HUES48 (cell line): ENCODE data around the gene POLE.

Experiments used
- H3K27ac ChIP-seq: one replicate; pipeline ENCODE4 v1.7.0; 2013; ENCODE audit warnings: low read depth, low read length, inconsistent platforms
- H3K27me3 ChIP-seq: 2 replicates; pipeline ENCODE4 v1.6.1; 2013; ENCODE audit warnings: mild to moderate bottlenecking, low read length; ENCODE audit not compliant: control insufficient read depth, insufficient read depth
- H3K36me3 ChIP-seq: 2 replicates; pipeline ENCODE4 v1.6.1; 2013; ENCODE audit warnings: low read length; ENCODE audit not compliant: control insufficient read depth, insufficient read depth
- H3K4me1 ChIP-seq: 2 replicates; pipeline ENCODE4 v1.6.1; 2013; ENCODE audit warnings: mild to moderate bottlenecking, low read length; ENCODE audit not compliant: control insufficient read depth, insufficient read depth
- H3K4me3 ChIP-seq: 2 replicates; pipeline ENCODE4 v1.5.1; 2013; ENCODE audit warnings: mild to moderate bottlenecking, low read depth, low read length
- H3K9ac ChIP-seq: 2 replicates; pipeline ENCODE4 v1.6.1; 2013; ENCODE audit warnings: mild to moderate bottlenecking, low read depth, low read length, moderate library complexity
- H3K9me3 ChIP-seq: 2 replicates; pipeline ENCODE4 v1.6.1; 2013; ENCODE audit warnings: low read length; ENCODE audit not compliant: control insufficient read depth, insufficient read depth

POLE gene

DNA sequence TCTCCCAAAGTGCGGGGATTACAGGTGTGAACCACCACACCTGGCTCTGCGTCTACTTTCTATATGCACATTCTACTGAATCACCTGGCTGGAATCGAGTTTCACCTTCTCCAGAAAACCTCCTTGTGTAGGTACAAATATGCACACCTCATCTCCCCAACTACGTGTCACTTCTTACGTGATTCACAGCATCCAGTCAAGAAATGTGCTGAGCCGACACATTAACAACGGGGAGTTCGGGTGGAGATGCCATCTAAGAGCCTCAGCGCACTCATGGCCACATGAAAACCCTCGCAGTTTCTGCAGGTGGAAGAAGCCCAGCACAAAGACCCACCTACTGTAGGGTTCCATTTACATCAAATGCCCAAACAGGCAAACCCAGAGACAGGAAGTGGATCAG is 39.3 kb downstream of the POLE start:
- peaks cover 93% of the 10 kb centered on the region for H3K36me3 ChIP-seq

DNA sequence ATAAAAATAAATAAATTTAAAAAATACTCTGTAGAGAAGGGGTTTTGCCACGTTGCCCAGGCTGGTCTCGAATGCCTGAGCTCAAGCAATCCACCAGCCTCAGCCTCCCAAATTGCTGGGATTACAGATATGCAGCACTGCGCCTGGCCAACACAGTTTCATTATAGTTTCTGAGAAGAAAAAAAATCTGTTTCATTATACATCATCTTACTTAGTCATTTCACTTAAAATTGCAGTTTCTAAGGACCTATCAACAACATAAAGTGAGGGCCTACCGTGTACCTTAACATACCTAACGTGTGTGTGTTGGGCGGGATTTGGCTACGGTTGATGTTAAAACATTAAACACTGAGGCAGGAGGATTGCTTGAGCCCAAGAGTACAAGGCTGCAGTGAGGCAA is 40.3 kb downstream of the POLE start:
- H3K4me1 ChIP-seq = no peaks in the 10 kb centered on the region
- no peak overlapping the region for H3K27ac ChIP-seq
- no peaks in the 10 kb centered on the region for H3K27me3 ChIP-seq
- H3K36me3 ChIP-seq = peaks cover 93% of the 10 kb centered on the region
- H3K4me3 ChIP-seq = no peak overlapping the region
- H3K9me3 ChIP-seq = no peaks in the 10 kb centered on the region
- H3K9ac ChIP-seq = no peak overlapping the region

More for the DNA sequence above, 39.3 kb downstream of the POLE start:
- H3K27ac ChIP-seq = no peak overlapping the region
- H3K4me3 ChIP-seq = no peak overlapping the region
- no peaks in the 10 kb centered on the region for H3K4me1 ChIP-seq
- no peaks in the 10 kb centered on the region for H3K27me3 ChIP-seq
- H3K9me3 ChIP-seq = no peaks in the 10 kb centered on the region
- no peak overlapping the region for H3K9ac ChIP-seq

DNA sequence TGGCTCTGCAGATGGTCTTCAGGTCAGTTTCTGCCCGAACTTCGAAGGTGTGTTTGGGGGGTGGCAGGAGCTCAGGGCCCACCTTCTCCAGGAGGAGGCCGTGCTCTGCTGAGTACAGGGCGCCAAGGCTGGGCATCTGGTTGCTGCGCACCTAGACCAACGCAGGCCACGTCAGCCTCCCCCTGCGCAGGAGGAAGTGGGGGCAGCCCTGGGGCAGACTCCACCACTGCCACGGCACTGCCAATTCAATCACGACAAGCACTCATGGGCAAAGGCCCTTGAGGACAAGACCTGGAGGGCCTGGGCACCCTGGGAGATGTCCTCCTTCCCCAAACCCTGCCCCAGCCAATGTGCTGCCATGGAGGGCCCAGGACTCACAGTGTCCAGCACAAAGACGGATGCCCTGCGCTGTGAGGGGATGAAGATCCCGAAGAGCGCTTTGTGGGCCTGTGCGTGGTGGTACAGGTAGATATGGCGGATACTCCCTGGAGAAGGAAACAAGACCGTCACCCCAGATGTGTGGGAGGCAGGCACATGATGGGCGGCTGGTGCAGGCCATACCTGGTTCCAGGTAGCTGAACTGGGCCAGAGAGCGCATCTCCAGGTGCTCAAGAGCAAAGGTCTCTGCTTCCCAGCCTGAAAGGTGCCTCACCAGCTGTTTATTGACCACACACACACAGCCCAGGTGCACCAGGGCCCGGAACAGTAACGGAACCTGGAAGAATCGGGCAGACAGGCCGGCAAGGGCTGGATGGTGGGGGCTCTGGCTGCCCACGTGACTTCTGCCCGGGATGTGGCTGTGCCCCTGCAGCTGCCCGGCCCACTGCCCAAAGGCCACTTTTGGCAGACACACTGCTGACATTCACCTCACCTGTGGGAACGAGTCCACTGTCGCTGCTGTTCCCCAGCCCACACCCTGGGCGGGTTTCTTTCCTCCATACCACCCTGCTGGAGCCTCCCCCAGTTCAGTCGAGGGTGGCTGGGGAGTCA is 44.0 kb downstream of the POLE start:
- no peaks in the 10 kb centered on the region for H3K4me1 ChIP-seq
- H3K27me3 ChIP-seq = no peaks in the 10 kb centered on the region
- H3K36me3 ChIP-seq = peaks cover 88% of the 10 kb centered on the region
- H3K4me3 ChIP-seq = no peak overlapping the region
- no peak overlapping the region for H3K27ac ChIP-seq
- no peaks in the 10 kb centered on the region for H3K9me3 ChIP-seq
- H3K9ac ChIP-seq = no peak overlapping the region

DNA sequence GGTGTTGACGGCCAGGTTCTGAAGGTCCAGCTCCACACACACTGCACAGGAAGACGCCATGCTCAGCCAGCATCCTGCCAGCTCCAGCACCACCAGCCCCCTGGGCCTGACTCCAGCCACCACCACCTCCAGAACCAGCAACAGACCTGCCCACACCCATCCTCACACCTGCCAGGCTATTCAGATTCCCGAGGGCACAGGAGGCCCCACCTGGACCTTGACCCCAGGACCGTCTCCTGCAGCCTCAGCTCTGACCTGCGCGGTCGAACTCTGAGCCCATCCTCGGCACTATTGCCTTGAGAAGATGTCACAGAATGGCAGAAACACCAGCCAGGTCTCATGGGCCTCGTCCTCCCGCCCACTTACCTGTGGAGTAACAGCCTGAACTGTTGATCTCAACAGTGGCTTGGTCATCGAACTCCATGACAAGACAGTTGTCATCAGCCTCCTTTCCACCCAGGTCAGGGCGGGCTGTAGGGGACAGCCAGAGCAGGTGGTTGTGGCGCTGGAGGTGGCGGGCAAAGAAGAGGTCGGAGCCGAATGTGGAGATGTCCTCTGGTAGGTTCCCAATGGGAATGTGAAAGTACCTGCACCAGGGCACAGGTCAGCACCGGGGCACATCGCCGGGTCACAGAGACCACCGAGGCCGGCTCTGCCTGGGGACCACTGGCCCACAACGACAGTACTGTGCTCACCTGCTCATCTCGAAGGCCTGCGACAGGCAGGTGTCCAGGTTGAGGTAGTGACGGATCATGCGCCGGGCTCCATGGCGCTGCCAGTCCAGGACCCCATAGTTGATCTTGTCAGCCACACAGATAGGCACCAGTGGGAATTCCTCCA is 45.1 kb downstream of the POLE start:
- Histone ChIP-seq H3K27ac (no peak overlapping the region), H3K27me3 (no peaks in the 10 kb centered on the region), H3K4me3 (no peak overlapping the region), H3K9ac (no peak overlapping the region), H3K9me3 (no peaks in the 10 kb centered on the region), H3K36me3 (peaks cover 88% of the 10 kb centered on the region), H3K4me1 (no peaks in the 10 kb centered on the region)

DNA sequence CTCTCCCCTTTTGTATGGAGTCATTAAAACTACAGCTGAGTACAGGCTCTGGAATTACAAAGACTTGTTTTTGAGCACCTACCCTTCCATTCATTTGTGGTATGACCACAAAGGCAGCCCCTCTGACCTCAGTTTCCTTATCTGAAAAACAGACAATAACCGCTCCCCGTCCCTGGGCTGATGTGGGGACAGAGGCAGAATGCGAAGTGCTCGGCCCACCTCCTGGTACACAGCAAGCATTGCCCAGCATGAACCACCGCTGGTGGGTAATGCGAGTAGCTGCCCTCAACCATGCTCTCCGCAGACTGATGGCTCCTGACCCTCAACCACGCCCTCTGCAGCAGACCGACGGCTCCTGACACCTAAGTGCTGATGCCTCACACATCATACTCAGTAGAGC is 46.2 kb downstream of the POLE start:
- Histone ChIP-seq H3K4me3 (no peak overlapping the region), H3K27ac (no peak overlapping the region), H3K27me3 (no peaks in the 10 kb centered on the region), H3K36me3 (peaks cover 90% of the 10 kb centered on the region), H3K9ac (no peak overlapping the region), H3K4me1 (no peaks in the 10 kb centered on the region), H3K9me3 (no peaks in the 10 kb centered on the region)

DNA sequence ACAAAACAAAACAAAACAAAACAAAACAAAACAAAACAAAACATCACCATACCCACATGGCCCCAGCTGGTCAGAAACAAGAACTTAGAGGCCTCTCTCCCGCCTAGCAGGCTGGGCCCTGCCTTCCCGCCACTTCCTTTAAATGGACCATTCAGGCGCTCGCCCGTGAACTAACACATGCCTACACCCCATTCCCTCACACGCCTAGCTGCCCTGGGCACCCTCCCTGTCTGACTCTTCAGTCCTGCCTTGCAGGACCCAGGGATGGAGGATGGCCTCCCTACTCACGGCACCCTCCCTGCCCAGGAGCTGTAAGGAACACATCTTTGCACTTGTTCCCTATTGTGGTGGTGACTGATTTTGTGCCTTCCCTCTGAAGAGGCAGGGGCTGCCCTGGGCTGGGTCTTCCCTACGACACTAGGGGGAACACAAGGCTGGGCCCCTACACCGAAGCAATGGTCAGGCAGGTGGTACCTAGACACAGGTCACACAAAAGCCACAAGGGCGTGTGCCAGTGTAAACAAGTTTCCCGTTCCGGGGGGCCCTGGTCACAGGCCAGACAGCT is 47.1 kb downstream of the POLE start:
- Histone ChIP-seq H3K27me3 (no peaks in the 10 kb centered on the region), H3K4me1 (no peaks in the 10 kb centered on the region), H3K4me3 (no peak overlapping the region), H3K9me3 (no peaks in the 10 kb centered on the region), H3K36me3 (peaks cover 90% of the 10 kb centered on the region), H3K9ac (no peak overlapping the region), H3K27ac (no peak overlapping the region)

DNA sequence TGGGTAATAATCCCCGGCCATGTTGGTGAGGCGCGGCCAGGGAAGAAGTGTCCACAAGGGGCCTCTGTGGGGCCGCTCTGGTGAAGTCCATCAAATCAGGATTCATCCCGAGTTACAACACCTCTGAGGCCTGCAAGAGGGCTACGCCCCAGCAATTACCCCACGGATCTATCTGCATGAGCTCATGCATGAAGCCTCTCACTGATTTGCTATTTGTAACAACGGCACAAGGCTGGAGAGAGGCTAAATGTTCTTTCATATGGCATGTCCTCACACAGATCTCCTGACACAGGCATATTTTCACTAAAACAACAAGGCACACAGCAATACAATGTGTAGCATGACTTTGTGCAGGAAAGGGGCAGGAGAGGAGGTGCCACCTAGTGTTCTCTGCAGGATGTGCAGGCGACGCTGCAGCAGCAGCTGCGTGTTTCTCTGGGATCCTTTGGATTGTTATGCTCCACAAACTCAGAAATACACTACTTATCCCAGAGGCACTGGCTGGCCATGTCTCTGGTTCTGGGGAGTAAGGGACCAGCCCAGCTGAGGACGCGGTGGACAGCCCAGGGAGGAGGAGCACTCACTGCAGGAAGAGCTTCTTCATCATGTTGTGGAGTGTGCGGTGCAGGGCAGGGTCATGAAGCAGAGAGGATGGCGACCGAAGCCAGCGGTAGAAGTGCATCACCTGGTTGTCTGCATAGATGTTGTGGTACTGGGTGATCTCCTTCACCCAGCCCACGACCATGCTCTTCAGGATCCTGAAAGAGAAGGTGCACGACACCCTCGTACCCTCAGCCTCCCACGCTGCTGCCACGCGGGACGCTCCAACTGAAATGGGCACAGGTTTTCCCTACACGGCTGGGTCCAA is 48.4 kb downstream of the POLE start:
- Histone ChIP-seq H3K27ac (peak overlapping the region; percentile 24), H3K27me3 (no peaks in the 10 kb centered on the region), H3K36me3 (peaks cover 94% of the 10 kb centered on the region), H3K4me1 (no peaks in the 10 kb centered on the region), H3K9ac (no peak overlapping the region), H3K9me3 (no peaks in the 10 kb centered on the region), H3K4me3 (no peak overlapping the region)

DNA sequence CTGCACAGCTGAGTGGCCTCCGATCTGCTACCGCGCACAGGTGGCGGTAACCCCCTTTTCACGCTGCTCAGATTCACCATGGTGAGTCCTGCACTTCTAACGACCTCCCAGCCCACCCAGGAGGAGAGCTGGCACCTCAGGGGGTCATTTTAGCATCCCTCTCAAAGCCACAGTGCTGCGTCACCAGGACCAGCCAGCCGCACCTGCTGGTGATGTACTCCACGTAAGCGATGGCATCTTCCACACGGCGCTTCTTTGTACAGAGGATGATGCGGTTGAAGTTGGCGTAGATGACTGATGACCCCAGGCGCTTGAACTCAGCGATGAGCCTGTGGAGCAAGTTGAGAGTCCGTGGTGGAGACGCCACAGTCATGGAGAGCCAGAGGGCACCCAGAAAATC is 49.3 kb downstream of the POLE start:
- Histone ChIP-seq H3K36me3 (peaks cover 94% of the 10 kb centered on the region), H3K4me1 (no peaks in the 10 kb centered on the region), H3K9ac (no peak overlapping the region), H3K27me3 (no peaks in the 10 kb centered on the region), H3K27ac (no peak overlapping the region), H3K4me3 (no peak overlapping the region), H3K9me3 (no peaks in the 10 kb centered on the region)

DNA sequence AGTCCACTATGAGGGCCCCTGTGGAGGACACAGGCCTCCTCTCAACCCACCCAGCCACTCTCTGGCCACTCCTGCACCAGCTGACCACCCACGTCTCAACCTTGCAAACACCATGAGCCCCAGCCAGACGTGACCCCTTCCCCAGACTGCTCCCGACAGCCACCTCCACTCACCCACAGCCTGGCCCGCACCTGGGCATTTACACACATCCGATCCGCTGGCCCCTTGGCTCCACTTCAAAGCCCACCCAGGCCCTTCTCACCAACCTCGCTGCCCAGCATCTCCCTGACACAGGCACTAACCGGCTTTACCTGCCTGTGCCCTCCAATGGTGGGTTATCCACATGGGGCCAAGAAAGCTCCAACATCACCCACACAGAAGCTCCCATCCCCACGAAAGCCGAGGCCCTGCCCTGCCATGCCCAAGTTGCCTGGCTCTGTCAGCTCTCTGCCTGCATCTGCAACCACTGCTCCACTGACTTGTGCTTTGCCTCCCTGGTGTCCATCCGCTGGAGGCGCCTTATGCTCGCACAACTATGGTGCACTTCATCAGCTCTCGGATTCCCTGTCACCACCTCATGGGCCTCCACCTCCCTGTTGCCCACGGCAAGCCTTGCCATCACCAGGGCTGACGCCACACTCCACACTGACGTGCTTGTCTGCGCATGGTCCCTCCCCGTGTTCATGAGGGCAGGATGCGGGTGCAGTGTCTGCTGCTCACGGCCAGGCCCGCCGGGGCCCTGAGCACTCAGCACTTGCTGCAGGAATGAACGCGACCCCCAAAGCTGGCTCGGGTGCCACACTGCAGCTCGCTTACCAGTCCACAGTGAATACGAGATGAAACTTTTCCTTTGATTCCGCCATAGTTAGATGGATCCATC is 51.8 kb downstream of the POLE start:
- H3K4me1 ChIP-seq = no peaks in the 10 kb centered on the region
- H3K27me3 ChIP-seq = no peaks in the 10 kb centered on the region
- no peak overlapping the region for H3K9ac ChIP-seq
- no peak overlapping the region for H3K27ac ChIP-seq
- H3K4me3 ChIP-seq = no peak overlapping the region
- no peaks in the 10 kb centered on the region for H3K9me3 ChIP-seq
- peaks cover 94% of the 10 kb centered on the region for H3K36me3 ChIP-seq
